Epithelial cell of esophagus (primary cell): ENCODE measurements around the gene C2orf92.
A peak's percentile ranks its signal among the peaks of the same experiment; 100 is the strongest.

Experiments used
- DNase-seq: peaks from one replicate; pipeline ENCODE4 v3.0.0; 2010; ENCODE audit warnings: low read depth
- H3K4me3 ChIP-seq: 2 replicates; pipeline ENCODE4 v1.5.1; 2011; ENCODE audit warnings: mild to moderate bottlenecking, low read length, control low read depth
- CTCF ChIP-seq: IDR thresholded peaks from 2 replicates; pipeline ENCODE4 v1.5.1; 2011; ENCODE audit warnings: low read depth, mild to moderate bottlenecking, low read length, control low read depth, inconsistent platforms; ENCODE audit not compliant: insufficient read depth; ENCODE audit errors: missing control alignments

C2orf92 gene

GRCh38 chr2:97739020-97739892 is 69.7 kb downstream of the C2orf92 start:
- no peak for TF ChIP-seq CTCF
- no peak overlapping the region for H3K4me3 ChIP-seq
- no peak for DNase-seq

GRCh38 chr2:97739893-97740245 is 70.4 kb downstream of the C2orf92 start:
- DNase-seq = no peak
- no peak for TF ChIP-seq CTCF
- no peak overlapping the region for H3K4me3 ChIP-seq

- no peak overlapping the region for H3K4me3 ChIP-seq
- TF ChIP-seq CTCF = peak; percentile 78
- DNase-seq = peak; percentile 31
Measured at GRCh38 chr2:97740590-97741182, 71.2 kb downstream of the C2orf92 start.

DNA sequence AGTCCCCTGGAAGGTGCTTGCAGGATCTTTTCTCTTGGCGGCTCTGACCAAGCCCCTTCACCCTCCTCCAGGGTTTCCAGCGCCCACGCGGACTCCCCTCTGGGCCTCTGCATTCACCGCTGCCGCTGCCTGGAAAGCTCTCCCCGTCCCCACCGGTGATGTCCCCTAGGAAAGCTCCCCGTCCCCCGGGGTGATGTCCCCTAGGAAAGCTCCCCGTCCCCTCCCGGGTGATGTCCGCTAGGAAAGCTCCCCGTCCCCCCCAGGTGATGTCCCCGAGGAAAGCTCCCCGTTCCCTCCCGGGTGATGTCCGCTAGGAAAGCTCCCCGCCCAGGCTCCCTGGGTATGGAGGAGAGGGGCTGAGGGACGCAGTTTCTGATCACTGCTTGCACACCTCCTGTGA is 71.7 kb downstream of the C2orf92 start:
- no peak for DNase-seq
- no peak for TF ChIP-seq CTCF
- no peak overlapping the region for H3K4me3 ChIP-seq

DNA sequence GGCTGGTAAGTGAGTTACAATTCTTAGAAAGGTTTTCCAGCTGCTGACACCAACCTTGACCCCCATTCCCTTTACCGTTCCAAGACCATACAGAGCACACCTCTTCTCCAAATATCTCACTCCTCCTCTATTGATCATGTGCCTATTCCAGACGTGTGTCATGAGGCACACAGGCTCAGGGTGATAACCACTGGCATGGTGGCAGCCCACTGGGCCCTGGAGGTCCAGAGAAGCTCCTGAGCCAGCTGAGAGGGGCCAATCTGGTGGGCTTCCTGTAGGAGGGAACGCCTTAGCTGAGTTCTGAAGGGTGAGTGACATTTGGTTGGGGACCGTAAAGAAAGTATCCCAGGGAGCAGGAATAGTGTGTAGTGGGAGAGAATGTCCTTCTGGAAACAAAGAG is 72.2 kb downstream of the C2orf92 start:
- no peak for DNase-seq
- no peak overlapping the region for H3K4me3 ChIP-seq
- no peak for TF ChIP-seq CTCF

DNA sequence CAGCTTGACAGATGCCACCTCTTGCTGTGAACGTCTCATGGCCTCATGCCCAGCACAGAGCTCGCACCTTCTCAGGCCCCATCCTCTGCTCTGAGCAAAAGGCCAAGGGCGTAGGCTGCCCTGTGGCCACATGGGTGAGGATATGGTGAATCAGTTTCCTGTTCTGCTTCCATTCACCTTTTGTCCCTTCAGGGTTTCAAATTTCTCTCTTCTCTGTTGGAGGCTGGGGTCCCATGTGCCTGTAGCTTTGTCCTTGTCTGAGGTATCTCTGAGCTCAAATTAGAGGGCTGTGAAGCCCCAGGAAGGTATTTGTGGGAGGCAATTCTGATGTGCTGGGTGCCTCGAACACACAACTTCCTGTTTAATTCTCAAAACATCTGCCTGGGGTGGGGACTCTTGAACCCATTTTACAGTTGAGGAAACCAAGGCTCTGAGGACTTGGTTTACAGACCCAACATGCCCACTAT is 72.9 kb downstream of the C2orf92 start:
- no peak for TF ChIP-seq CTCF
- DNase-seq = no peak
- no peak overlapping the region for H3K4me3 ChIP-seq

- no peak for TF ChIP-seq CTCF
- no peak for DNase-seq
- no peak overlapping the region for H3K4me3 ChIP-seq
Measured at GRCh38 chr2:97743913-97744312, 74.4 kb downstream of the C2orf92 start.
